PC-9 (cell line): ENCODE data around the gene ZNRD2.

Experiments used
- EZH2 ChIP-seq: fragments of 200-600 bp; sonication (generic); IDR thresholded peaks from 2 replicates; pipeline ENCODE4 v1.8.0; 2017; ENCODE audit warnings: antibody characterized with exemption, low read depth
- TF ChIP-seq, protein P1 (sequence below): fragments of 200-600 bp; sonication (generic); conservative IDR thresholded peaks from 2 replicates; pipeline ENCODE4 v1.6.1; 2017; ENCODE audit warnings: mixed run types, antibody characterized with exemption, mild to moderate bottlenecking, moderate library complexity

DNA sequence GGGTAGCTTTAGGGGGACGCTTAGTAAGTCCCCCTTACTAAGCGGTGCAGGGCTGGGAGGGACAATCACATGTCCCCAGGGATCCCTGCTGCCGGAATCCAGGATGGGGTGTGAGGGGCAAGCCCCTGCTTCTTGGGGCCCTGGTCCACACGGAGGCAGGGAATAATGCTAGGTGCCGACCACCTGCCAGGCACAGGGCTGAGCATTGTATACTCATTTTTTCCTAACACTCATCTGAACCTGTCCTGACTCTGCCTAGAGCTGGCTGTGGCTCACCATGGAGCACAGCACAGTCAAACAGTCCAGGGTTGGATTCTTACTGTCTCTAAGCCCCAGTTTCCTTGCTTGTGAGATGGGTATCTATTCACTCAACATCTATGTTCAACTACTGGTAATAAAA lies 10.7 kb upstream of the ZNRD2 start:
- TF ChIP-seq EZH2, result no peak
- TF ChIP-seq, protein P1, sequence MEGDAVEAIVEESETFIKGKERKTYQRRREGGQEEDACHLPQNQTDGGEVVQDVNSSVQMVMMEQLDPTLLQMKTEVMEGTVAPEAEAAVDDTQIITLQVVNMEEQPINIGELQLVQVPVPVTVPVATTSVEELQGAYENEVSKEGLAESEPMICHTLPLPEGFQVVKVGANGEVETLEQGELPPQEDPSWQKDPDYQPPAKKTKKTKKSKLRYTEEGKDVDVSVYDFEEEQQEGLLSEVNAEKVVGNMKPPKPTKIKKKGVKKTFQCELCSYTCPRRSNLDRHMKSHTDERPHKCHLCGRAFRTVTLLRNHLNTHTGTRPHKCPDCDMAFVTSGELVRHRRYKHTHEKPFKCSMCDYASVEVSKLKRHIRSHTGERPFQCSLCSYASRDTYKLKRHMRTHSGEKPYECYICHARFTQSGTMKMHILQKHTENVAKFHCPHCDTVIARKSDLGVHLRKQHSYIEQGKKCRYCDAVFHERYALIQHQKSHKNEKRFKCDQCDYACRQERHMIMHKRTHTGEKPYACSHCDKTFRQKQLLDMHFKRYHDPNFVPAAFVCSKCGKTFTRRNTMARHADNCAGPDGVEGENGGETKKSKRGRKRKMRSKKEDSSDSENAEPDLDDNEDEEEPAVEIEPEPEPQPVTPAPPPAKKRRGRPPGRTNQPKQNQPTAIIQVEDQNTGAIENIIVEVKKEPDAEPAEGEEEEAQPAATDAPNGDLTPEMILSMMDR, result no peak
